Peyer's patch (tissue), 4 donors: ENCODE measurements around the gene RPTOR.

ENCODE experiments used
- POLR2A ChIP-seq, 2 donors: fragments of 450-650 bp; IDR thresholded peaks; one replicate each; pipeline ENCODE4 v1.5.1; 2017; ENCODE audit warnings: antibody characterized with exemption in 2 of 2, mild to moderate bottlenecking in 2 of 2, moderate library complexity in 2 of 2
- TF ChIP-seq, protein P1 (sequence below), 6 experiments: fragments of 450-650 bp in 4 of 6; fragments of 200-600 bp in 2 of 6; sonication (generic) in 1 of 6; IDR thresholded peaks; one replicate each; pipeline ENCODE4 v1.5.1; 2017 to 2019; ENCODE audit warnings: antibody characterized with exemption in 6 of 6, mild to moderate bottlenecking in 3 of 6, moderate library complexity in 1 of 6

DNA sequence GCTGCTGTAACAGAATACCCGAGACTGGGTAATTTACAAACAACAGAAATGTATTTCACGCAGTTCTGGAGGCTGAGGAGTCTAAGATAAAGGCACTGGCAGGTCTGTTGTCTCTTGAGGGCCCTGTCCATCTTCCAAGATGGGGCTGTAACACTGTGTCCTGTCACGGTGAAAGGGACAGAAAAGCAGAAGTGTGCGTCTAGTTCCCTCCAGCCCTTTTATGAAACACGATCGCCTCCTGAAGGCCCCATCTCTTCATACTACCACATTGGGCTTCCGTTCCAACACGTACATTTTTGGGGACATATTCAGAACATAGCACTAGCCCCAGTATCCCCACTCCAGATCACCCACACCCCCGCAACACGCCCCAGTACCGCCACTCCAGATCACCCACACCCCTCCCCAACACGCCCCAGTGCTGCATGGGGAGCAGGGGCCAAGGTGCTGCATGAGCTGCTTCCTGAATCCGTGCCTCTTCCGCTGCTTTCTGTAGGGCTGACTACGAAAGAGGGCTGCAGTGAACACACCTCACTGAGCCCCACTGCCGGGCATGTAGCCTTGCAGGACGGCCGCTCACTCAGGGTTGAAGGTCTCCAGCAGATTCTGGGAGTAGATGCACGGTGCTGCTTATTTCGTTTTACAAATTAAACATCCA is 91.9 kb downstream of the RPTOR start:
- TF ChIP-seq, protein P1, sequence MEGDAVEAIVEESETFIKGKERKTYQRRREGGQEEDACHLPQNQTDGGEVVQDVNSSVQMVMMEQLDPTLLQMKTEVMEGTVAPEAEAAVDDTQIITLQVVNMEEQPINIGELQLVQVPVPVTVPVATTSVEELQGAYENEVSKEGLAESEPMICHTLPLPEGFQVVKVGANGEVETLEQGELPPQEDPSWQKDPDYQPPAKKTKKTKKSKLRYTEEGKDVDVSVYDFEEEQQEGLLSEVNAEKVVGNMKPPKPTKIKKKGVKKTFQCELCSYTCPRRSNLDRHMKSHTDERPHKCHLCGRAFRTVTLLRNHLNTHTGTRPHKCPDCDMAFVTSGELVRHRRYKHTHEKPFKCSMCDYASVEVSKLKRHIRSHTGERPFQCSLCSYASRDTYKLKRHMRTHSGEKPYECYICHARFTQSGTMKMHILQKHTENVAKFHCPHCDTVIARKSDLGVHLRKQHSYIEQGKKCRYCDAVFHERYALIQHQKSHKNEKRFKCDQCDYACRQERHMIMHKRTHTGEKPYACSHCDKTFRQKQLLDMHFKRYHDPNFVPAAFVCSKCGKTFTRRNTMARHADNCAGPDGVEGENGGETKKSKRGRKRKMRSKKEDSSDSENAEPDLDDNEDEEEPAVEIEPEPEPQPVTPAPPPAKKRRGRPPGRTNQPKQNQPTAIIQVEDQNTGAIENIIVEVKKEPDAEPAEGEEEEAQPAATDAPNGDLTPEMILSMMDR (IDR thresholded peaks at IDR 0.05) = no peak
- TF ChIP-seq POLR2A (IDR thresholded peaks at IDR 0.05) = no peak
